Naive thymus-derived CD8-positive, alpha-beta T cell (primary cell): Measurements from ENCODE around the gene NUBPL. TPM values are rescaled to one million over a fixed set of nuclear protein-coding genes. Genes with fewer than 3 reads are reported as not detected.
"Not testable (repeated sequence)": the region's sequence is repeated elsewhere in the genome, so short reads cannot be mapped to it uniquely, and the experiment has no call there.

ENCODE experiments used
- ATAC-seq, 2 donors: fragments of 150-1000 bp; cut with Tn5 transposase in 1 of 2; sonication (Bioruptor Pico), chemical (Tn5 transposase) in 1 of 2; 1 replicate in 1 of 2; 2 replicates in 1 of 2; pipeline ENCODE4 v1.10.0; 2021; ENCODE audit warnings: mild to moderate bottlenecking in 2 of 2, moderate library complexity in 2 of 2
- POLR2A ChIA-PET: fragments of 350-600 bp; sonication (Branson Sonifier 250); formaldehyde crosslinking; loops from one replicate; lab custom pipeline; 2021; ENCODE audit warnings: antibody characterized with exemption; lab: Charles Lee
- DNase-seq, 10 donors: peaks; one replicate each; pipeline versions ENCODE4 v3.0.0 to v3.0.0-alpha.2; 2020 to 2022
- H3K27ac Mint-ChIP-seq, 10 donors: one replicate each; pipeline ENCODE4 v1.8.0; 2020 to 2022; ENCODE audit warnings: mild to moderate bottlenecking in 10 of 10, mixed read lengths in 10 of 10, moderate library complexity in 4 of 10, inconsistent platforms in 1 of 10
- H3K27me3 Mint-ChIP-seq, 5 donors: one replicate each; pipeline ENCODE4 v1.8.0; 2021 to 2022; ENCODE audit warnings: mixed read lengths in 5 of 5
- H3K36me3 Mint-ChIP-seq, 3 donors: one replicate each; pipeline ENCODE4 v1.8.0; 2020 to 2022; ENCODE audit warnings: mixed read lengths in 3 of 3, mild to moderate bottlenecking in 2 of 3, inconsistent platforms in 1 of 3
- H3K4me1 Mint-ChIP-seq, 4 donors: one replicate each; pipeline ENCODE4 v1.8.0; 2021 to 2022; ENCODE audit warnings: mixed read lengths in 4 of 4
- H3K4me3 Mint-ChIP-seq, 10 donors: one replicate each; pipeline ENCODE4 v1.8.0; 2020 to 2022; ENCODE audit warnings: mild to moderate bottlenecking in 10 of 10, mixed read lengths in 10 of 10, moderate library complexity in 6 of 10, inconsistent platforms in 1 of 10
- H3K9me3 Mint-ChIP-seq, 9 donors: one replicate each; pipeline ENCODE4 v1.8.0; 2020 to 2022; ENCODE audit warnings: mixed read lengths in 9 of 9, mild to moderate bottlenecking in 3 of 9, inconsistent platforms in 1 of 9, moderate library complexity in 1 of 9
- polyA plus RNA-seq, 3 donors: library from polyadenylated mRNA; unstranded; fragments of 300-500 nt; fragmentation: Illumina TruSeq; gene quantifications; one replicate each; pipeline ENCODE4 v1.2.3, GENCODE V29; 2021
- total RNA-seq, 8 experiments: library from RNA in 2 of 8; stranded (reverse) in 2 of 8; gene quantifications; one replicate each; pipeline ENCODE4 v1.2.3 and lab custom pipeline; 2021 to 2026

The NUBPL gene
- total and polyA plus RNA-seq, 5 experiments from 2014 or later: 6.7 to 11.3 (median 8.6) TPM

DNA sequence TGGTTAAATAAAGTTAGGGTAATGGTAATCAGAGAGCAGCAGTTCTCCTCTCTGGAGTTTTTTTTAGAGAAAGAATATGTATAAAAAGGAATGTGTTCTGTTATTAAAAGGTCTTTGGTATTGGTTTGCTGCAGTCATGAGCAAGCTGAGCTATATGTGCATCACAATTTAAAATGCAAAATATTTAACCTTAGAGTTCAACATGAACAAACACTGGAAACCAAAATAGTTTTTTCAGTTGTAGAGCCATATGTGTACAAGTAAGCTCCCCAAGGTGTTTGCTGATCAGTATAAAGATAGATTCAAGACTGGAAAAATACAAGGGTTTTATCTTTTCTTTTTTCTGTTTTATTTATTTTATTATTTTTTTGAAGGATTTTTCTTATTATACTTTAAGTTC, 245.0 kb downstream of the NUBPL start:
- Mint-ChIP-seq H3K27ac (no peak overlapping the region), H3K4me1 (no peaks in the 10 kb centered on the region), H3K9me3 (peaks cover 1 to 90% (median 44%) of the 10 kb centered on the region in 9 donors), H3K36me3 (peaks cover 60 to 82% (median 60%) of the 10 kb centered on the region in 3 donors), H3K27me3 (no peaks in the 10 kb centered on the region), H3K4me3 (no peak overlapping the region)
- POLR2A ChIA-PET: no interaction called here
- ATAC-seq: no peak
- no peak for DNase-seq

DNA sequence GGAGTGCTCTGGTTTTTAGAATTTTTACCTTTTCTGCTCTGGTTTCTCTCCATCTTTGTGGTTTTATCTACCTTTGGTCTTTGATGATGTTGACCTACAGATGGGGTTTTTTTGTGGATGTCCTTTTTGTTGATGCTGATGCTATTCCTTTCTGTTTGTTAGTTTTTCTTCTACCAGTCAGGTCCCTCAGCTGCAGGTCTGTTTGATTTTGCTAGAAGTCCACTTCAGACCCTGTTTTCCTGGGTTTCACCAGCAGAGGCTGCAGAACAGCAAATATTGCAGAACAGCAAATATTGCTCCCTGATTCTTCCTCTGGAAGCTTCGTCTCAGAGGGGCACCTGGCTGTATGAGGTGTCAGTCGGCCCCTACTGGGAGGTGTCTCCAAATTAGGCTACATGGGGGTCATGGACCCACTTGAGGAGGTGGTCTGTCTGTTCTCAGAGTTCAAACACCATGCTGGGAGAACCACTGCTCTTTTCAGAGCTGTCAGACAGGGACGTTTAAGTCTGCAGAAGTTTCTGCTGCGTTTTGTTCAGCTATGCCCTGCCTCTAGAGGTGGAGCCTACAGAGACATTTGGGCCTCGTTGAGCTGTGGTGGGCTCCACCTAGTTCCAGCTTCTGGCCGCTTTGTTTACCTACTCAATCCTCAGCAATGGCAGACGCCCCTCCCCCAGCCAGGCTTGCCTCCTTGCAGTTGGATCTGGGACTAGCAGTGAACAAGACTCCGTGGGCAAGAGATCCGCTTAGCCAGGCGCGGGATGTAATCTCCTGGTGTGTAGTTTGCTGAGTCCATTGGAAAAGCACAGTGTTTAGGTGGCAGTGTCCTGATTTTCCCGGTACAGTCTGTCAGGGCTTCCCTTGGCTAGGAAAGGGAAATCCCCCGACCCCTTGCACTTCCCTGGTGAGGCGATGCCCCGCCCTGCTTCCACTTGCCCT, 250.8 kb downstream of the NUBPL start:
- H3K9me3 Mint-ChIP-seq: peaks cover 6 to 93% (median 56%) of the 10 kb centered on the region in 9 donors
- ATAC-seq, H3K4me1 Mint-ChIP-seq, POLR2A ChIA-PET, H3K27me3 Mint-ChIP-seq, DNase-seq, H3K4me3 Mint-ChIP-seq: not testable (repeated sequence)
- H3K36me3 Mint-ChIP-seq: peaks cover 69 to 93% (median 88%) of the 10 kb centered on the region in 3 donors
- peak overlapping the region in 1 of 10 donors; percentile 21 for H3K27ac Mint-ChIP-seq

- ATAC-seq, POLR2A ChIA-PET, H3K4me1 Mint-ChIP-seq, H3K4me3 Mint-ChIP-seq, H3K27me3 Mint-ChIP-seq, H3K27ac Mint-ChIP-seq, DNase-seq: not testable (repeated sequence)
- H3K36me3 Mint-ChIP-seq: peaks cover 59 to 85% (median 76%) of the 10 kb centered on the region in 3 donors
- H3K9me3 Mint-ChIP-seq: peaks cover 12 to 78% (median 48%) of the 10 kb centered on the region in 9 donors
Measured at GRCh38 chr14:31813724-31814490, 252.7 kb downstream of the NUBPL start.

GRCh38 chr14:31819281-31819680, 258.1 kb downstream of the NUBPL start:
- Mint-ChIP-seq H3K27ac (no peak overlapping the region), H3K4me1 (peaks cover 0 to 3% (median 0%) of the 10 kb centered on the region in 4 donors), H3K27me3 (no peaks in the 10 kb centered on the region), H3K4me3 (no peak overlapping the region), H3K36me3 (peaks cover 22 to 39% (median 31%) of the 10 kb centered on the region in 3 donors), H3K9me3 (peaks cover 7 to 28% (median 18%) of the 10 kb centered on the region in 9 donors)
- DNase-seq (no peak), ATAC-seq (no peak)
- POLR2A ChIA-PET: no interaction called here

- DNase-seq (no peak), ATAC-seq (no peak)
- Mint-ChIP-seq H3K9me3 (peaks cover 0 to 2% (median 0%) of the 10 kb centered on the region in 9 donors), H3K27me3 (no peaks in the 10 kb centered on the region), H3K4me1 (no peaks in the 10 kb centered on the region), H3K27ac (no peak overlapping the region), H3K36me3 (peaks cover 0 to 37% (median 36%) of the 10 kb centered on the region in 3 donors), H3K4me3 (no peak overlapping the region)
- POLR2A ChIA-PET: no interaction called here
Measured at GRCh38 chr14:31825459-31825858, 264.3 kb downstream of the NUBPL start.

DNA sequence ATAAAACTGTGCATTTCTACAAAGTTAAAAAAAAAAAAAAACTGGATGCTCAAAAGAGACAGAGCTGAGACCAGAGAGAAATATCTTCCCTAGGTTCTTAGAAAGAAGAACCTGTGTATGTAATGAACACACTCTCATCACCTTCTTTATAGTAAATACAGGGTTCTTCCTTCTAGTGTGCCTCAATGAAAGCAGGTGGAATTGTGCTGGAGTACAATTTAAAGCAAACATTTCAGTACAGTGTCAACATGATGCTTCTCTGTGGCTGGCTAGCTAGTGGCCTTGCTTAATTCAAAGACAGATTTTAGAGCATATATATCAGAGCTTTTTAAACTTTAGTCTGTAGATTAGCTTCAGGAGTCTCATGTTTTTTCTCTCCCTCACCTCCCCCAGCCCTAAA, 266.1 kb downstream of the NUBPL start:
- ATAC-seq (no peak), DNase-seq (no peak)
- POLR2A ChIA-PET: no interaction called here
- H3K9me3 Mint-ChIP-seq: no peaks in the 10 kb centered on the region
- H3K4me1 Mint-ChIP-seq: no peaks in the 10 kb centered on the region
- H3K36me3 Mint-ChIP-seq: peaks cover 0 to 44% (median 42%) of the 10 kb centered on the region in 3 donors
- peak overlapping the region in 1 of 10 donors; percentile 6 for H3K27ac Mint-ChIP-seq
- no peaks in the 10 kb centered on the region for H3K27me3 Mint-ChIP-seq
- H3K4me3 Mint-ChIP-seq: no peak overlapping the region

DNA sequence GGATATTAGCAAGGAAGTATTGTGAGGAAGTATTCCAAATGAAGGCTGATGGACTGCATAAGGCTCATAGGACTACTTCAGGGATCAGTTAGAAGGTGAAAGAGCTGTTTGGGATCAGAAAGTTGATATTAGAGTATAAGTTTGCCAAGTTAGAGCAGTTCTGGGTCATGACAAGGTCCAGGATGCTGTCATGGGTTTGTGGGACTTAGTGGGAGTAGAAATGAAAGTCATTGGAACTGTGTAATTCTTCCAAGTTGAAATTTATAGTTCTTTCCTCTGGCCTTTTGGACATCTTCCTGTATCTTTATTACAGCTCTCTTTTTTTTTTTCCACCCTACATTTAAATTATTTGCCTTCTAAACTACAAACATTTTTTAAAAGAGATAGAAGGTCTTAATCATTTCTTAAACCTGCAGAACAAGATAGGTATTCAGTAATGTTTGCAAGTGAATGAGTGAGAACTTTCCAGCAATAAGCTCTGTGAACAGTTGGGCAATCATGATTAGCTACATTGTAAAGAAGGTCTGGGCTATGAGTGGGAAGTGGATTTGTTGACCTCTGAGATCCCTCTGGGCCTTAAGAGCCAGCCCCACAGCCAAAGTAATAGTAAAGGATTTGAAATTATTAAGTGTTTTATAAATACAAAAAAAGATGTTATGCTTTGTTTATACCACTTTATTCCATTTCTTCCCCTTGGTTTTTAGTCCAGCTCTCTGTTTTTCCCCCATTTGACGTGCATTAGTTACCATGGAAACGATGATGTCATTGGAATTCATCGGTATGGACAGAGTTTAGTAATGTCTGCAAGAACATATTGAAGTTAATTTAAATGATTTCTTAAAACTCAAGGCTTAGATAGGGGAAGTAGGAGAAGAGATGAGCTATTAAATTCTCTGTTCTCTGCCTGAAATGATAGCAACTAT, 268.0 kb downstream of the NUBPL start:
- DNase-seq (no peak), ATAC-seq (no peak)
- Mint-ChIP-seq H3K36me3 (peaks cover 0 to 46% (median 46%) of the 10 kb centered on the region in 3 donors), H3K4me1 (no peaks in the 10 kb centered on the region), H3K27me3 (no peaks in the 10 kb centered on the region), H3K27ac (no peak overlapping the region), H3K9me3 (no peaks in the 10 kb centered on the region), H3K4me3 (no peak overlapping the region)
- POLR2A ChIA-PET: no interaction called here

- peaks cover 0 to 7% (median 0%) of the 10 kb centered on the region in 9 donors for H3K9me3 Mint-ChIP-seq
- H3K27me3 Mint-ChIP-seq: no peaks in the 10 kb centered on the region
- POLR2A ChIA-PET: no interaction called here
- no peak overlapping the region for H3K4me3 Mint-ChIP-seq
- DNase-seq (no peak), ATAC-seq (no peak)
- no peak overlapping the region for H3K27ac Mint-ChIP-seq
- H3K4me1 Mint-ChIP-seq: no peaks in the 10 kb centered on the region
- peaks cover 11 to 36% (median 25%) of the 10 kb centered on the region in 3 donors for H3K36me3 Mint-ChIP-seq
Measured at GRCh38 chr14:31834616-31835015, 273.4 kb downstream of the NUBPL start.

- Mint-ChIP-seq H3K36me3 (peaks cover 16 to 39% (median 29%) of the 10 kb centered on the region in 3 donors), H3K27ac (no peak overlapping the region), H3K27me3 (no peaks in the 10 kb centered on the region), H3K4me1 (no peaks in the 10 kb centered on the region), H3K4me3 (no peak overlapping the region), H3K9me3 (peaks cover 0 to 11% (median 0%) of the 10 kb centered on the region in 9 donors)
- DNase-seq (no peak), ATAC-seq (no peak)
- POLR2A ChIA-PET: no interaction called here
Measured at GRCh38 chr14:31835049-31835448, 273.8 kb downstream of the NUBPL start.

GRCh38 chr14:31837031-31837430, 275.8 kb downstream of the NUBPL start:
- Mint-ChIP-seq H3K4me3 (no peak overlapping the region), H3K27me3 (no peaks in the 10 kb centered on the region), H3K9me3 (peaks cover 0 to 11% (median 0%) of the 10 kb centered on the region in 9 donors), H3K36me3 (peaks cover 16 to 27% (median 21%) of the 10 kb centered on the region in 3 donors), H3K27ac (no peak overlapping the region), H3K4me1 (no peaks in the 10 kb centered on the region)
- POLR2A ChIA-PET: no interaction called here
- ATAC-seq (no peak), DNase-seq (no peak)

DNA sequence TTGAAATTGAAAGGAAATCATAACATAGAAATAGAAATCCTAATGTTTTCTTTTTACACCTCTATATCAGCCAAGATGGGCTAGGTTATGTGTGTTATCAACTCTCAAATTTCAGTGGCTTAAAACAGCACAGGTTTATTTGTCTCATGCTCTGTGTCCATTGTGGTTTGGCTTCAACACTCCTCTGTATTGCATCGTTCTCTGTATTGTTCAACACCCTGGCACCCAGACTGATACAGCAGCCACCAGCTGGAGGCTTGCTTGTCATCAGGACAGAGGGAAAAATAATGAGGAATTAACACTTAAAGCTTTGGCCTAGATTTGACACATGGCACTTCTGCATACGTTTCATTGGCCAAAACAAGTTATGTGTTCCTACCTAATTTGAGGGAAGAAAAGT, 281.7 kb downstream of the NUBPL start:
- no peak for ATAC-seq
- no peak for DNase-seq
- POLR2A ChIA-PET: no interaction called here
- peak overlapping the region in 1 of 10 donors; percentile 17 for H3K27ac Mint-ChIP-seq
- H3K4me3 Mint-ChIP-seq: no peak overlapping the region
- H3K4me1 Mint-ChIP-seq: peaks cover 0 to 5% (median 0%) of the 10 kb centered on the region in 4 donors
- H3K36me3 Mint-ChIP-seq: peaks cover 20 to 52% (median 35%) of the 10 kb centered on the region in 3 donors
- no peaks in the 10 kb centered on the region for H3K27me3 Mint-ChIP-seq
- peaks cover 0 to 11% (median 3%) of the 10 kb centered on the region in 9 donors for H3K9me3 Mint-ChIP-seq
